PC-3 (cell line): ENCODE data around the gene CD9. TPM values are rescaled to one million over a fixed set of nuclear protein-coding genes. Genes with fewer than 3 reads are reported as not detected.
A peak's percentile ranks its signal among the peaks of the same experiment; 100 is the strongest.

Source experiments
- ATAC-seq: fragments of 200-7000 bp; cut with Tn5 transposase; 2 replicates; pipeline ENCODE4 v1.9.1; 2020; ENCODE audit warnings: mild to moderate bottlenecking, moderate library complexity
- BruUV-seq: library from RNA; stranded (reverse); fragments of 400-500 nt; replicated peaks from 2 replicates; lab custom pipeline; 2021; lab: Mats Ljungman, UMichigan
- CTCF ChIA-PET: fragments of 300-600 bp; sonication (Branson Sonifier 250); formaldehyde crosslinking; loops from one replicate; lab custom pipeline; 2022; ENCODE audit warnings: antibody characterized with exemption; lab: Charles Lee
- POLR2A ChIA-PET: fragments of 300-600 bp; sonication (Branson Sonifier 250); formaldehyde crosslinking; loops from one replicate; lab custom pipeline; 2022; ENCODE audit warnings: antibody characterized with exemption; ENCODE audit not compliant: unreplicated experiment; lab: Charles Lee
- DNase-seq: peaks from one replicate; pipeline ENCODE4 v3.0.0-alpha.2; 2015
- H2AFZ ChIP-seq: fragments of 300-600 bp; sonication (generic); 2 replicates; pipeline ENCODE4 v1.6.0; 2016; ENCODE audit warnings: antibody characterized with exemption, low read length
- H3F3A ChIP-seq: fragments of 300-600 bp; sonication (generic); one replicate; pipeline ENCODE4 v1.6.0; 2017; ENCODE audit warnings: antibody characterized with exemption, low read length, control low read depth, mild to moderate bottlenecking; ENCODE audit not compliant: unreplicated experiment
- H3K27ac ChIP-seq: fragments of 300-600 bp; sonication (generic); 2 replicates; pipeline ENCODE4 v1.5.1; 2016; ENCODE audit warnings: mild to moderate bottlenecking, low read length
- H3K27me3 ChIP-seq: fragments of 300-600 bp; sonication (generic); 2 replicates; pipeline ENCODE4 v1.6.1; 2016; ENCODE audit warnings: low read length, mixed read lengths
- H3K36me3 ChIP-seq: fragments of 300-600 bp; sonication (generic); 2 replicates; pipeline ENCODE4 v1.6.1; 2016; ENCODE audit warnings: low read depth, mixed run types, low read length, mixed read lengths
- H3K4me1 ChIP-seq: fragments of 300-600 bp; sonication (generic); 2 replicates; pipeline ENCODE4 v1.5.1; 2016; ENCODE audit warnings: low read length; ENCODE audit not compliant: insufficient read depth
- H3K4me2 ChIP-seq: fragments of 300-600 bp; sonication (generic); 2 replicates; pipeline ENCODE4 v1.6.0; 2016; ENCODE audit warnings: low read length
- H3K4me3 ChIP-seq: fragments of 300-600 bp; sonication (generic); 2 replicates; pipeline ENCODE4 v1.5.1; 2016; ENCODE audit warnings: mild to moderate bottlenecking, low read length, mixed read lengths
- H3K79me2 ChIP-seq: fragments of 300-600 bp; sonication (generic); 2 replicates; pipeline ENCODE4 v1.6.1; 2017; ENCODE audit warnings: low read length, mixed read lengths
- H3K9ac ChIP-seq: fragments of 300-600 bp; sonication (generic); 2 replicates; pipeline ENCODE4 v1.6.0; 2016; ENCODE audit warnings: mild to moderate bottlenecking, low read length
- H3K9me2 ChIP-seq: fragments of 300-600 bp; sonication (generic); replicated peaks from 2 replicates; pipeline ENCODE4 v1.6.1; 2016; ENCODE audit warnings: mixed run types, low read length, mixed read lengths
- H3K9me3 ChIP-seq: fragments of 300-600 bp; sonication (generic); 2 replicates; pipeline ENCODE4 v1.6.1; 2016; ENCODE audit warnings: low read length, mixed read lengths
- H4K20me1 ChIP-seq: fragments of 300-600 bp; sonication (generic); 2 replicates; pipeline ENCODE4 v1.6.1; 2016; ENCODE audit warnings: low read length, mixed read lengths
- CTCF ChIP-seq: fragments of 300-600 bp; sonication (generic); conservative IDR thresholded peaks from 2 replicates; pipeline ENCODE4 v1.5.1; 2017; ENCODE audit warnings: antibody characterized with exemption, low read depth, mild to moderate bottlenecking, low read length
- EZH2 ChIP-seq: fragments of 300-600 bp; sonication (generic); IDR thresholded peaks from one replicate; pipeline ENCODE4 v1.6.1; 2017; ENCODE audit warnings: antibody characterized with exemption, mild to moderate bottlenecking, low read length; ENCODE audit not compliant: unreplicated experiment
- EZH2phosphoT487 ChIP-seq: fragments of 300-600 bp; sonication (generic); IDR thresholded peaks from 2 replicates; pipeline ENCODE4 v1.6.1; 2018; ENCODE audit warnings: mild to moderate bottlenecking, antibody characterized with exemption, low read length, borderline replicate concordance
- intact Hi-C: fragments of 100-400 bp; cut with micrococcal nuclease; formaldehyde crosslinking; loops from 2 replicates; pipeline ENCODE4 v1.9.0; 2023
- total RNA-seq: library from RNA; depleted of rRNA; stranded (reverse); fragments of >200 nt; gene quantifications from 2 replicates; pipeline ENCODE4 v1.2.3, GENCODE V29; 2014

Gene CD9
- total RNA-seq, 1 experiment from 2014 or later = 174 TPM

GRCh38 chr12:6219980-6220379 is 19.8 kb downstream of the CD9 start:
- H3K36me3 ChIP-seq = peaks cover 9% of the 10 kb centered on the region; the same call in 1 of the 2 replicates
- H3K27ac ChIP-seq = 0 out of 2 replicates have a peak overlapping the region, but pooled peaks have one; percentile 4
- POLR2A ChIA-PET = no interaction called here
- intact Hi-C loops = no loop called here
- no peaks in the 10 kb centered on the region for H3K9me2 ChIP-seq
- H3K9ac ChIP-seq = no peak overlapping the region
- peaks cover 6% of the 10 kb centered on the region for H3F3A ChIP-seq
- CTCF ChIA-PET = no interaction called here
- H4K20me1 ChIP-seq = no peaks in the 10 kb centered on the region
- H3K79me2 ChIP-seq = peaks cover 87% of the 10 kb centered on the region
- ATAC-seq (no peak), DNase-seq (no peak)
- TF ChIP-seq CTCF = no peak
- TF ChIP-seq EZH2phosphoT487 = no peak
- TF ChIP-seq EZH2 = no peak
- no peaks in the 10 kb centered on the region for H3K9me3 ChIP-seq
- BruUV-seq = no TSS peak
- no peak overlapping the region for H3K4me2 ChIP-seq
- peaks cover 74% of the 10 kb centered on the region for H3K4me1 ChIP-seq
- H3K27me3 ChIP-seq = no peaks in the 10 kb centered on the region
- no peak overlapping the region for H2AFZ ChIP-seq
- H3K4me3 ChIP-seq = no peak overlapping the region

GRCh38 chr12:6221146-6221545 is 20.9 kb downstream of the CD9 start:
- no peak for TF ChIP-seq EZH2
- no peak for TF ChIP-seq EZH2phosphoT487
- no peak for TF ChIP-seq CTCF
- intact Hi-C loops = no loop called here
- Histone ChIP-seq H3K27ac (no peak overlapping the region), H3F3A (peaks cover 6% of the 10 kb centered on the region), H4K20me1 (no peaks in the 10 kb centered on the region), H3K9ac (no peak overlapping the region), H3K4me1 (peaks cover 65% of the 10 kb centered on the region), H3K4me2 (no peak overlapping the region), H3K27me3 (no peaks in the 10 kb centered on the region), H2AFZ (no peak overlapping the region), H3K9me3 (no peaks in the 10 kb centered on the region), H3K79me2 (peaks cover 93% of the 10 kb centered on the region), H3K4me3 (no peak overlapping the region), H3K9me2 (no peaks in the 10 kb centered on the region), H3K36me3 (peaks cover 21% of the 10 kb centered on the region)
- no peak for ATAC-seq
- CTCF ChIA-PET = no interaction called here
- DNase-seq = no peak
- POLR2A ChIA-PET = no interaction called here
- BruUV-seq = no TSS peak

DNA sequence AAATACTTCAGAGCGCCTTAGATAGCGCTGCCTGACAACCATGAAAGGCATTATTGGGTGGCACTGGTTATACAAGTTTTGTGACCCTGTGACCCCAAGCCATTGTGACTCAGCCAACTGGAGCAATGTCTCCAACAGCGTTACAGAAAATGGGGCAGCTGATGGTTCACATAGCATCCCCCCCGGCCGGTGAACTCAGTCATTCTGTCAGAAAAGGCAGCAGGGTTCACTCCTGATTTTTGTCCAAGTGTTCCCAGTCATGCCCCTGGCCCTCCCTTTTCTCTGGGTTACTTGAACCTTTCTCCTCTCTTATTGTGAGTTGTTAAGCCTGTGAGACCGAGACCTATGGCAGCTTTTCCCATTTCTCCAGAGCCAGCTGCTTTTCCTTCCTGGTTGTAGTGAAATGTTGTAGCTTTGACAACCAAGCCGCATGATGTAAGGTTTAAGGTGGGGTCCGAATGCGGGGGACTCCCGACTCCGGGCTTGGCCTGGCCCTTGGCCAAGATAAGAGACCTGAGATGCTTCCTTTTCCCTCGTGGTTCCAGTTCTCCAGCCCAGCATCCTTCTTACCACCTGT is 22.0 kb downstream of the CD9 start:
- BruUV-seq = no TSS peak
- Histone ChIP-seq H3K4me1 (peaks cover 56% of the 10 kb centered on the region), H3K79me2 (peaks cover 88% of the 10 kb centered on the region), H3K4me2 (peak overlapping the region; percentile 51; the same call in 1 of the 2 replicates), H3K4me3 (no peak overlapping the region), H3K27ac (peak overlapping the region; percentile 43), H3K9me3 (no peaks in the 10 kb centered on the region), H3K27me3 (no peaks in the 10 kb centered on the region), H3K36me3 (peaks cover 27% of the 10 kb centered on the region), H3K9me2 (no peaks in the 10 kb centered on the region), H3F3A (no peaks in the 10 kb centered on the region), H2AFZ (no peak overlapping the region), H3K9ac (no peak overlapping the region), H4K20me1 (no peaks in the 10 kb centered on the region)
- DNase-seq (peak; percentile 75), ATAC-seq (no peak)
- CTCF ChIA-PET = no interaction called here
- TF ChIP-seq EZH2phosphoT487 (no peak), EZH2 (no peak), CTCF (no peak)
- intact Hi-C loops = no loop called here
- POLR2A ChIA-PET = no interaction called here
